ENCODE measurements around the gene LARGE1.

DNA sequence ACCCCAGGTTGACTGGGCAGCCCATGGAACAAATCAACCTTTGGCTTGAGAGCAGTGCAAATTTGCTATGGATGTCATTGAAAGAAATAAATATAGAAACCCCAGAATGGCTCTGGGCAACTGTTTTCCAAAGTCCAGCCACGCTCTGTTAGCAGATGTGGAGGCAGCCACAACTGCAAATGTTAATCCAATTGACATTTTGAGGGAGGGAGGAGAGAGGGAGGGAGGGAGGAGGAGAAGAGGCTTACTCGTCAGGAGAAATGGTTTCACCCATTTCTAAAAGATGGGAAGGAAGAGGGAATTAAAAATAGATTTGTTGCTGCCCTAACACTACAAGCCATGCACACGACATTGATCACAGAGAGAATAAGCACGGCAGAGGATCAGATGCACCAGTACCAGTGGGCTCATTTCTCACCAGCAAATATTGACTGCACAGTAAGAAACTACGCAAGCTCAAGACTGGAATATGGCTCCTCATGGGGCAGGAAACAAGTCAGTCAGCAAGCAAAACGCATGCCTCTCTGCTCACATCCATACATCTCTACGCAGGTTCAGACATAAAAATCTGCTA lies 229.1 kb downstream of the LARGE1 start:
- TF ChIP-seq, protein P1, sequence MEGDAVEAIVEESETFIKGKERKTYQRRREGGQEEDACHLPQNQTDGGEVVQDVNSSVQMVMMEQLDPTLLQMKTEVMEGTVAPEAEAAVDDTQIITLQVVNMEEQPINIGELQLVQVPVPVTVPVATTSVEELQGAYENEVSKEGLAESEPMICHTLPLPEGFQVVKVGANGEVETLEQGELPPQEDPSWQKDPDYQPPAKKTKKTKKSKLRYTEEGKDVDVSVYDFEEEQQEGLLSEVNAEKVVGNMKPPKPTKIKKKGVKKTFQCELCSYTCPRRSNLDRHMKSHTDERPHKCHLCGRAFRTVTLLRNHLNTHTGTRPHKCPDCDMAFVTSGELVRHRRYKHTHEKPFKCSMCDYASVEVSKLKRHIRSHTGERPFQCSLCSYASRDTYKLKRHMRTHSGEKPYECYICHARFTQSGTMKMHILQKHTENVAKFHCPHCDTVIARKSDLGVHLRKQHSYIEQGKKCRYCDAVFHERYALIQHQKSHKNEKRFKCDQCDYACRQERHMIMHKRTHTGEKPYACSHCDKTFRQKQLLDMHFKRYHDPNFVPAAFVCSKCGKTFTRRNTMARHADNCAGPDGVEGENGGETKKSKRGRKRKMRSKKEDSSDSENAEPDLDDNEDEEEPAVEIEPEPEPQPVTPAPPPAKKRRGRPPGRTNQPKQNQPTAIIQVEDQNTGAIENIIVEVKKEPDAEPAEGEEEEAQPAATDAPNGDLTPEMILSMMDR (IDR thresholded peaks at IDR 0.05) = no peak
- no peak for TF ChIP-seq POLR2A (IDR thresholded peaks at IDR 0.05)

All from body of pancreas (tissue), 4 donors.